Epithelial cell of proximal tubule (primary cell): ENCODE results near the gene DHRS7C. TPM values are rescaled to one million over a fixed set of nuclear protein-coding genes. Genes with fewer than 3 reads are reported as not detected.

Experiments used
- DNase-seq: peaks from one replicate; pipeline ENCODE4 v3.0.0-alpha.2; 2011; ENCODE audit warnings: low read depth
- H3K4me3 ChIP-seq: 2 replicates; pipeline ENCODE4 v1.5.1; 2011; ENCODE audit warnings: low read depth, mild to moderate bottlenecking, low read length
- total RNA-seq: library from RNA; depleted of rRNA; stranded (reverse); fragments of >200 nt; gene quantifications from 2 replicates; pipeline ENCODE4 v1.2.3, GENCODE V29; 2015
- TF ChIP-seq, protein P1 (sequence below): conservative IDR thresholded peaks from 2 replicates; pipeline ENCODE4 v1.5.1; 2012; ENCODE audit warnings: low read depth, mild to moderate bottlenecking, low read length

DHRS7C gene
- total RNA-seq, 1 donor from 2014 or later, result not detected

DNA sequence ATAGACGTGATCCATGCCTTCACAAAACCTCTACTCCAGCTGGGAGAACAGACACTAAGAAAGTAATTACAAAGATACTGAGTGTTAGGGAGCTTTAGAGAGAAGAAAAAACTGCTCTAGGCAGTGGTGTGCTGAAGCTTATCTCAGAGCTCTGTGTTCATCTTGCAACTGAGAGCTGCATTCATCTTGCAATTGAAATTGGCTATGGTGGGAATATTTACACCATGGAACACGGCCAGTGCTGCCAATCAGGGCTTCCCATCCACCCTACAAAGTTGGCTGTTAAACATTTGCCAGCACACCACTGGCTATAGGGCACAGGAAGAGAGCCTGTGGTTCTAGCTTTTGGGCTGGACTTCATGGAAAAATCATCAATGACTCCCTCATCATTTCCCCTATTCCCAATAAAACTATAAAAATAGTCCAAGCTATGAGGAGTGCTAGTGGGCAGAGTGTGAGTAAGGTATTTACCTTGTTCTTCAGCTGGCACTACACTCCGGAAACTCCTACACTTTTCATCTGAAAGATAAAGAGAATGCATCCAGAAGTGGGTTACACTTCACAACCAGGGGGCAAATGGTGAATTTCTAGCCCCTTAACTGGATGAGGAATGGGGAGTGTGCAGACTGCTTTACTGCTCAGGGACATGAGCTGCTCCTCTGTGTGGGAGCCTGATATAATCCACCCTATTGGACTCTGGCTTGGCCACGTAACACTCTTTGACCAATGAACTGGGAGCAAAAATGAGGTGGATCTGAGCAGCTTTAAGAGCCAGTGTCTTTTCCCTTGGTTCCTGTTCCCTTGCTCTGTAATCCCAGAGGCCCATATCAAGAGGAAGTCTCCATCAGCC, 18.9 kb upstream of the DHRS7C start:
- DNase-seq, result no peak
- TF ChIP-seq, protein P1, sequence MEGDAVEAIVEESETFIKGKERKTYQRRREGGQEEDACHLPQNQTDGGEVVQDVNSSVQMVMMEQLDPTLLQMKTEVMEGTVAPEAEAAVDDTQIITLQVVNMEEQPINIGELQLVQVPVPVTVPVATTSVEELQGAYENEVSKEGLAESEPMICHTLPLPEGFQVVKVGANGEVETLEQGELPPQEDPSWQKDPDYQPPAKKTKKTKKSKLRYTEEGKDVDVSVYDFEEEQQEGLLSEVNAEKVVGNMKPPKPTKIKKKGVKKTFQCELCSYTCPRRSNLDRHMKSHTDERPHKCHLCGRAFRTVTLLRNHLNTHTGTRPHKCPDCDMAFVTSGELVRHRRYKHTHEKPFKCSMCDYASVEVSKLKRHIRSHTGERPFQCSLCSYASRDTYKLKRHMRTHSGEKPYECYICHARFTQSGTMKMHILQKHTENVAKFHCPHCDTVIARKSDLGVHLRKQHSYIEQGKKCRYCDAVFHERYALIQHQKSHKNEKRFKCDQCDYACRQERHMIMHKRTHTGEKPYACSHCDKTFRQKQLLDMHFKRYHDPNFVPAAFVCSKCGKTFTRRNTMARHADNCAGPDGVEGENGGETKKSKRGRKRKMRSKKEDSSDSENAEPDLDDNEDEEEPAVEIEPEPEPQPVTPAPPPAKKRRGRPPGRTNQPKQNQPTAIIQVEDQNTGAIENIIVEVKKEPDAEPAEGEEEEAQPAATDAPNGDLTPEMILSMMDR, result no peak
- no peak overlapping the region for H3K4me3 ChIP-seq

DNA sequence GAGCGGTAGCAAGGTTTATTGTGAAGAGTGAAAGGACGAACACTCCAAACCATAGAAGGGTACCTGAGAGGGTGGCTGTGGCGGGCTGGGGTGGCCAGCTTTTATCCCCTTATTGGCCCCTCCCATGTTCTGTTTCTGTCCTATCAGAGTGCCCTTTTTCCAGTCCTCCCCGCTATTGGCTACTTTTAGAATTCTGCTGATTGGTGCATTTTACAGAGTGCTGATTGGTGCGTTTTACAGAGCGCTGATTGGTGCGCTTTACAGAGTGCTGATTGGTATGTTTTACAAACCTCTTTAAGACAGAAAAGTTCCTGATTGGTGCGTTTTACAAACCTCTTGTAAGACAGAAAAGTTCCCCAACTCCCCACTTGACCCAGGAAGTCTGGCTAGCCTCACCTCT, 18.0 kb upstream of the DHRS7C start:
- TF ChIP-seq, protein P1, result no peak
- no peak overlapping the region for H3K4me3 ChIP-seq
- DNase-seq, result no peak

DNA sequence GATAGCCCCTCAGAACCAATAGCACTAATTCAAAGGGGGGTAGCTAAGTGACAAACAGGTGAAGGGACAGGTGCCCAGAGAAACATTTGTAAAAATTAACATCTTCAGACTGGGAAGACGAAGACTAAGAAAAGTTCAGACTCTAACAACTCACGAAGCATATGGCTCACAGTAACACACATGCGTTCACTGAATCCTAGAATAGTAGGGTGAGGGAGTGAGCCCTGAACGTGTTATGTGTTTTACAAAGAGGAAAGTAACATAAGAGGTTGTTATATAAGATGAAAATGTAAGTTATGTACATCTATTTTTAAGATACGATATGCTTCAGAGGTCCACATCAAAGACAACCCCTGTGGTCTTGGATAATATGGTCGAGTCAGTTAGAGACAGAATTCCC, 15.3 kb upstream of the DHRS7C start:
- no peak overlapping the region for H3K4me3 ChIP-seq
- TF ChIP-seq, protein P1, result no peak
- DNase-seq, result no peak

DNA sequence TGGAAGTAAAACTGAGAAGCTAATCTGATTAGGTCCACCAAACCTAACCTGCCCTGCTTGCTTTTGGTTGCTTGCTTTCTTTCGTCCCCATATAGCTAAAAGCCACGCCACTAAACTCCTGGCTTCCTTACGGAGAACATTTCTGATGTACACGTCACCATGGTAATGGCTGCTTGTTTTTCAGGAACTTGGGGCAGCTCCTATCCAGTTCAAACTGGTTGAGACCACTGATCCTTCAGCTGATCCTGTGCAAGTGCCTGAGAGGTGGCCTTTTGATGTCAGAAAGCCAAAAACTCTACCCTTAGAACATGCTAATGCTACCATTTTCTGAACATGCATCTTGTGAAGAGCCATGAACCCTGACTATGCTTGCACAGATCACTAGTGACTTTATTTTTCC, 14.4 kb upstream of the DHRS7C start:
- no peak overlapping the region for H3K4me3 ChIP-seq
- TF ChIP-seq, protein P1, result no peak
- no peak for DNase-seq

DNA sequence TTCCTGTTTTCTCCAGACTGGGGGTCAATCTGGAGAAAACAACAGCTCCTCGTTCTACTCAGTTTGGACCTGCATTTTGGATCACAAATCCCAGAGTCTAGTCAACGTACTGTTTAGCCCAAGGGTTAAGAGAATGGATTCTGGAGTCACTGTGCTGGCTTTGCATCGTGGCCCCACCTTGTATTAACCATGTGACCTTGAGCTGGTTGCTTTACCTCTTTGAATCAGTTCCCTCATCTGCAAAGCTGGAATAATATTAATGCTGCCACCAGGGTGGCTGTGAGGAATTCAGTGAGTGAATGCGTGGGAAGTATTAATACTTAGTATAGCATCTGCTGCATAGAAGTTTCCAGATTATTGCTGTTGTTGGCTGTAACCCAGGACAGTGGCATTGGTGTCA, 11.3 kb upstream of the DHRS7C start:
- TF ChIP-seq, protein P1, result no peak
- no peak for DNase-seq
- no peak overlapping the region for H3K4me3 ChIP-seq

DNA sequence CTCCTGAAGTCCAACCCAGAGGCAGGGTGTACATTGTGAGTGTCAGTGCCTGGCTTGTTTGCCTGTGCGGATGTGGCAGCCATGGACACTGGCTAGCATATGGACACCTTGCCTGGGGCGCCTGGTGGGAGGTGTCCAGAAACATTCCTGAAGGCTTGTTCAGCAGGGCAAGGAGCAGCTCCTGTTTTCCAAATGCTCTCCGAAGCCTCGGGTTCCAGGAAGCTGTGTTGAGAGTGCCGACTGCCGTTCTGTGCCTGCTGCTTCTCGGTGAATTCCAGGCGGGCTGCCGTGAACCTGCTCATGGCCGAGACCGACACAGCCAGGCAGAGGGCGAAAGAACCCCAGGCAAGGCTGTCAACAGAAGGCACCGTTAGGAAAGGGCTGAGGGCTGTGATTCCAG, 10.9 kb upstream of the DHRS7C start:
- DNase-seq, result no peak
- H3K4me3 ChIP-seq, result no peak overlapping the region
- TF ChIP-seq, protein P1, result no peak

DNA sequence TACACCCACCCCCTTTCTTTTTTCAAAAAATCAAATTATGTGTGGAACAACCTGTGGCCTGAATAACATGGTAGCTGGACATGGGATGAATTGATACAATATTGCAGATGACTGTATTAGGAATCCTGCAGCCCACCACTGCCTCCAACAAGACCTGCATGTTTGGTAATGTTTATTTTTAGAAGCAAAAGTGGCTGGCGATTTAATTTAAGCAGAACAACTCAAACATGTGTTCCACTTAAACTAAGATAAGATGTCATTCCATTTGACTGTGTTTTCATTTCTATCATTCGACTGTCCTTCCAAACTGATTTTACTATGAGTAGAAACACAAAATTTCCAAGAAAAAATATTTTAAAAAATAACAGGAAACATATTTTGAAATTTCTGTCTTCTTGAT, 10.1 kb upstream of the DHRS7C start:
- no peak for DNase-seq
- H3K4me3 ChIP-seq, result no peak overlapping the region
- TF ChIP-seq, protein P1, result no peak
